ENCODE measurements around the gene CIB4.

DNA sequence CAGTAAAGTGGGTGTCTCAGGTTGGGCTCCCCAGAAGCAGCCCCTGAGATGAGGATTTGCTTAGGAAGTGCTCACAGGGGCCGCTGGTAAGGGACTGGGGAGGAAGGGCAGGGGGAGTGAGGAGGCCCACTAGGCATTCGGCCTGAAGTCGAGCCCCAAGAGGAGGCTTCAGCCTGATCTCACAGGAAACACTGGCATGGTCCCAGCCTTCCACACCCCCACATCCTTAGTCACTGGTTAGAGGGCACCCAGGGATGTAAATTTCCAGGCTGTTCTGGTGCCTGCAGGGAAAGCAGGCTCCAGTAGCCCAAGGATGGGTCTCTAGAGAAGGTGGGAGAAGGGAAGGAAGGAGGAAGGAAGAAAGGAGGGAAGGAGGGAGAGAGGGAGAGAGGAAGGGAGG is 29.0 kb upstream of the CIB4 start:
- TF ChIP-seq, protein P1, sequence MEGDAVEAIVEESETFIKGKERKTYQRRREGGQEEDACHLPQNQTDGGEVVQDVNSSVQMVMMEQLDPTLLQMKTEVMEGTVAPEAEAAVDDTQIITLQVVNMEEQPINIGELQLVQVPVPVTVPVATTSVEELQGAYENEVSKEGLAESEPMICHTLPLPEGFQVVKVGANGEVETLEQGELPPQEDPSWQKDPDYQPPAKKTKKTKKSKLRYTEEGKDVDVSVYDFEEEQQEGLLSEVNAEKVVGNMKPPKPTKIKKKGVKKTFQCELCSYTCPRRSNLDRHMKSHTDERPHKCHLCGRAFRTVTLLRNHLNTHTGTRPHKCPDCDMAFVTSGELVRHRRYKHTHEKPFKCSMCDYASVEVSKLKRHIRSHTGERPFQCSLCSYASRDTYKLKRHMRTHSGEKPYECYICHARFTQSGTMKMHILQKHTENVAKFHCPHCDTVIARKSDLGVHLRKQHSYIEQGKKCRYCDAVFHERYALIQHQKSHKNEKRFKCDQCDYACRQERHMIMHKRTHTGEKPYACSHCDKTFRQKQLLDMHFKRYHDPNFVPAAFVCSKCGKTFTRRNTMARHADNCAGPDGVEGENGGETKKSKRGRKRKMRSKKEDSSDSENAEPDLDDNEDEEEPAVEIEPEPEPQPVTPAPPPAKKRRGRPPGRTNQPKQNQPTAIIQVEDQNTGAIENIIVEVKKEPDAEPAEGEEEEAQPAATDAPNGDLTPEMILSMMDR (IDR thresholded peaks at IDR 0.05), result no peak
- no peak for TF ChIP-seq POLR2A (IDR thresholded peaks at IDR 0.05)

Data from ovary (tissue), 3 donors.